GM23338 (cell line): Measurements from ENCODE around the gene RGMB. TPM values are rescaled to one million over a fixed set of nuclear protein-coding genes. Genes with fewer than 3 reads are reported as not detected.

Experiments
- ATAC-seq: fragments of 200-7000 bp; cut with Tn5 transposase; 3 replicates; pipeline ENCODE4 v1.9.1; 2020
- DNase-seq: peaks from one replicate; pipeline ENCODE4 v3.0.0-alpha.2; 2015; ENCODE audit warnings: low spot score
- H2AFZ ChIP-seq: fragments of 200-600 bp; sonication (generic); 2 replicates; pipeline ENCODE4 v1.8.0; 2016; ENCODE audit warnings: antibody characterized with exemption, mild to moderate bottlenecking, moderate library complexity
- H3F3A ChIP-seq: fragments of 200-600 bp; sonication (generic); replicated peaks from 2 replicates; pipeline ENCODE4 v1.8.0; 2017; ENCODE audit warnings: antibody characterized with exemption, mixed run types, low read depth
- H3K27ac ChIP-seq: fragments of 200-600 bp; sonication (generic); 2 replicates; pipeline ENCODE4 v1.6.1; 2016; ENCODE audit warnings: low read depth
- H3K27me3 ChIP-seq: fragments of 200-600 bp; sonication (generic); 2 replicates; pipeline ENCODE4 v1.8.0; 2016; ENCODE audit warnings: mild to moderate bottlenecking, mixed run types, moderate library complexity; ENCODE audit not compliant: insufficient read depth
- H3K36me3 ChIP-seq: fragments of 200-600 bp; sonication (generic); 2 replicates; pipeline ENCODE4 v1.8.0; 2016; ENCODE audit warnings: mild to moderate bottlenecking; ENCODE audit not compliant: insufficient read depth
- H3K4me1 ChIP-seq: fragments of 200-600 bp; sonication (generic); 2 replicates; pipeline ENCODE4 v1.8.0; 2016; ENCODE audit warnings: mild to moderate bottlenecking, moderate library complexity; ENCODE audit not compliant: insufficient read depth
- H3K4me2 ChIP-seq: fragments of 200-600 bp; sonication (generic); 2 replicates; pipeline ENCODE4 v1.7.1; 2017; ENCODE audit warnings: mixed run types
- H3K4me3 ChIP-seq: fragments of 200-600 bp; sonication (generic); 2 replicates; pipeline ENCODE4 v1.6.1; 2016; ENCODE audit warnings: mixed run types
- H3K79me2 ChIP-seq: fragments of 200-600 bp; sonication (generic); replicated peaks from 2 replicates; pipeline ENCODE4 v1.8.0; 2017; ENCODE audit warnings: mild to moderate bottlenecking; ENCODE audit not compliant: insufficient read depth
- H3K9me2 ChIP-seq: fragments of 200-600 bp; sonication (generic); 2 replicates; pipeline ENCODE4 v1.8.0; 2017; ENCODE audit not compliant: insufficient read depth
- H4K20me1 ChIP-seq: fragments of 200-600 bp; sonication (generic); replicated peaks from 2 replicates; pipeline ENCODE4 v1.8.0; 2017; ENCODE audit warnings: mild to moderate bottlenecking; ENCODE audit not compliant: insufficient read depth
- H3K27ac Mint-ChIP-seq: 2 replicates; pipeline ENCODE4 v1.8.0; 2020; ENCODE audit warnings: inconsistent platforms, mild to moderate bottlenecking, moderate library complexity, mixed read lengths
- H3K27me3 Mint-ChIP-seq: 3 replicates; pipeline ENCODE4 v1.8.0; 2022; ENCODE audit warnings: low read depth, mild to moderate bottlenecking, moderate library complexity, mixed read lengths, inconsistent platforms; ENCODE audit not compliant: insufficient read depth, poor library complexity
- H3K36me3 Mint-ChIP-seq: 3 replicates; pipeline ENCODE4 v1.8.0; 2021; ENCODE audit warnings: low read depth, mild to moderate bottlenecking, inconsistent platforms, moderate library complexity, mixed read lengths
- H3K4me1 Mint-ChIP-seq: 3 replicates; pipeline ENCODE4 v1.8.0; 2020; ENCODE audit warnings: mild to moderate bottlenecking, inconsistent platforms, mixed read lengths
- H3K4me3 Mint-ChIP-seq: 3 replicates; pipeline ENCODE4 v1.8.0; 2021; ENCODE audit warnings: moderate library complexity, mild to moderate bottlenecking, inconsistent platforms, mixed read lengths
- H3K9me3 Mint-ChIP-seq: 3 replicates; pipeline ENCODE4 v1.8.0; 2020; ENCODE audit warnings: moderate library complexity, mild to moderate bottlenecking, inconsistent platforms, mixed read lengths
- CREB1 ChIP-seq: fragments of 250-450 bp; sonication (Bioruptor Pico); IDR thresholded peaks from 2 replicates; pipeline ENCODE4 v1.5.0; 2020; ENCODE audit warnings: low read depth, mild to moderate bottlenecking, moderate library complexity
- EZH2 ChIP-seq: fragments of 200-600 bp; sonication (generic); IDR thresholded peaks from one replicate; pipeline ENCODE4 v1.8.0; 2017; ENCODE audit warnings: antibody characterized with exemption, mild to moderate bottlenecking, low read depth; ENCODE audit not compliant: unreplicated experiment
- EZH2phosphoT487 ChIP-seq: fragments of 200-600 bp; sonication (generic); IDR thresholded peaks from one replicate; pipeline ENCODE4 v1.8.1; 2018; ENCODE audit warnings: antibody characterized with exemption; ENCODE audit not compliant: unreplicated experiment
- JUNB ChIP-seq: IDR thresholded peaks from one replicate; pipeline ENCODE4 v1.6.1; 2016; ENCODE audit warnings: antibody characterized with exemption; ENCODE audit not compliant: unreplicated experiment
- STAT1 ChIP-seq: IDR thresholded peaks from one replicate; pipeline ENCODE4 v1.6.1; 2016; ENCODE audit warnings: antibody characterized with exemption; ENCODE audit not compliant: unreplicated experiment
- ZNF114 ChIP-seq: fragments of 250-450 bp; sonication (Bioruptor Pico); IDR thresholded peaks from 2 replicates; pipeline ENCODE4 v1.5.0; 2020; ENCODE audit warnings: mild to moderate bottlenecking, moderate library complexity
- ZNF331 ChIP-seq: fragments of 250-450 bp; sonication (Bioruptor Pico); IDR thresholded peaks from 2 replicates; pipeline ENCODE4 v1.5.0; 2020; ENCODE audit warnings: low read depth, mild to moderate bottlenecking, moderate library complexity
- polyA plus RNA-seq: library from polyadenylated mRNA; unstranded; fragments of >200 nt; fragmentation: Nextera tagmentation; extraction: Ambion mirVana; gene quantifications from 2 replicates; pipeline ENCODE4 v1.2.1, GENCODE V29; 2016
- total RNA-seq: library from RNA; depleted of rRNA; stranded (reverse); fragments of >200 nt; shearing (Covaris generic); gene quantifications from 2 replicates; pipeline ENCODE4 v1.2.3, GENCODE V29; 2014
- TF ChIP-seq, protein P1 (sequence below): IDR thresholded peaks from 2 replicates; pipeline ENCODE4 v1.6.1; 2016; ENCODE audit warnings: antibody characterized with exemption
- TF ChIP-seq, protein P2 (sequence below): IDR thresholded peaks from one replicate; pipeline ENCODE4 v1.6.1; 2018; ENCODE audit warnings: antibody characterized with exemption; ENCODE audit not compliant: unreplicated experiment
- TF ChIP-seq, protein P3 (sequence below), 2 experiments: fragments of 200-600 bp in 1 of 2; sonication (generic) in 1 of 2; conservative IDR thresholded peaks; 2 replicates each; pipeline versions ENCODE4 v1.5.1 to v1.6.1; 2016 to 2017; ENCODE audit warnings: antibody characterized with exemption in 2 of 2, low read depth in 2 of 2, mild to moderate bottlenecking in 2 of 2, moderate library complexity in 1 of 2

RGMB gene
- total and polyA plus RNA-seq, 2 experiments from 2014 or later, result 21.7 to 34.3 TPM

DNA sequence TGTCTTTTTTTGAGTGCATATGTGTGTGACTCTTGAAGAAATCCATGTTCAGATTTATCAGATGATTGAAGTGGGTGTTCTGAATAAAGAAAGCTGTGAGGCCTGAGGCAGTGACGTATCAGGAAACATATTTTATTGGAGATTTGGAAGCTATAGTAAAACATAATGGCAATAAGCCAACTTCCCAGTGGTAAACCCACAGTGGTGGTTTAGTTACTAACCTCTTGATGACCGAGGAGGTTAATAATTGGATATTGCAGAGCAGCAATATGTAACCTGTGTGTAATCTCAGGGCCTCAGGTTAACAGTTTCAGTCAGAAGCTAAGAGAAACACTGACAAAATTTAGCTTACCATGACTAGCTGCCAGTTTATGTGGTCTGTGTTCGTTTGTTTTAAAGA is 6.9 kb downstream of the RGMB start:
- H3K27me3 Mint-ChIP-seq, result peaks cover 4% of the 10 kb centered on the region
- H3K27ac Mint-ChIP-seq, result no peak overlapping the region; the same call in 1 of the 2 replicates
- Histone ChIP-seq H2AFZ (no peak overlapping the region), H3K4me3 (no peak overlapping the region), H3F3A (no peaks in the 10 kb centered on the region), H4K20me1 (peaks cover 71% of the 10 kb centered on the region), H3K36me3 (peaks cover 13% of the 10 kb centered on the region; the same call in 1 of the 2 replicates), H3K4me2 (no peak overlapping the region), H3K27ac (no peak overlapping the region), H3K79me2 (peaks cover 100% of the 10 kb centered on the region), H3K4me1 (peaks cover 39% of the 10 kb centered on the region), H3K27me3 (no peaks in the 10 kb centered on the region), H3K9me2 (no peaks in the 10 kb centered on the region)
- H3K9me3 Mint-ChIP-seq, result no peaks in the 10 kb centered on the region
- DNase-seq, result no peak
- TF ChIP-seq, protein P1, sequence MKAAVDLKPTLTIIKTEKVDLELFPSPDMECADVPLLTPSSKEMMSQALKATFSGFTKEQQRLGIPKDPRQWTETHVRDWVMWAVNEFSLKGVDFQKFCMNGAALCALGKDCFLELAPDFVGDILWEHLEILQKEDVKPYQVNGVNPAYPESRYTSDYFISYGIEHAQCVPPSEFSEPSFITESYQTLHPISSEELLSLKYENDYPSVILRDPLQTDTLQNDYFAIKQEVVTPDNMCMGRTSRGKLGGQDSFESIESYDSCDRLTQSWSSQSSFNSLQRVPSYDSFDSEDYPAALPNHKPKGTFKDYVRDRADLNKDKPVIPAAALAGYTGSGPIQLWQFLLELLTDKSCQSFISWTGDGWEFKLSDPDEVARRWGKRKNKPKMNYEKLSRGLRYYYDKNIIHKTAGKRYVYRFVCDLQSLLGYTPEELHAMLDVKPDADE, result no peak
- ATAC-seq, result no peak
- H3K36me3 Mint-ChIP-seq, result peaks cover 45% of the 10 kb centered on the region
- peaks cover 46% of the 10 kb centered on the region for H3K4me1 Mint-ChIP-seq
- no peak overlapping the region for H3K4me3 Mint-ChIP-seq

DNA sequence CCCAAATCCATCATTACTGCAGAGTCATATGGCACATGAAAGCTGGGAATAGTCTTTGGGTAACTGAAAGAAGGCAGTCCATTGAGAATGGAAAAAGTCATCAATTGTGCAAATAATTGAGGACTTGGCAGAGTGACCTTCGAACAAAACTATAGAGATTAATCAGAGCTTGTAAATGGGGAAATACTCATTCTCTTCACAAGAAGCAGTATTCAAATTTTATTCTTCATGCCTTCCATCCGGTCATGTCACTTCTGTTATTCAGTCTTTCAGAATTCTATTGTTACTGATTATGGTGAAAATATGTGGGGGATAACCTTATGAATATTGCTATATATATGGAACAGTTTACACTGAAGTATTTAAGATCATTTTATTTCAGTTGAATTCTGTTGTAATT is 8.1 kb downstream of the RGMB start:
- peaks cover 39% of the 10 kb centered on the region for H3K36me3 Mint-ChIP-seq
- Histone ChIP-seq H3K4me2 (no peak overlapping the region), H3K4me1 (peaks cover 39% of the 10 kb centered on the region)
- TF ChIP-seq, protein P1, result no peak
- TF ChIP-seq STAT1, result no peak
- TF ChIP-seq EZH2phosphoT487, result no peak
- no peak for TF ChIP-seq CREB1 (CRISPR knock-in tag)
- TF ChIP-seq JUNB, result no peak
- no peak for TF ChIP-seq ZNF331 (CRISPR knock-in tag)
- TF ChIP-seq ZNF114 (CRISPR knock-in tag), result no peak
- TF ChIP-seq, protein P2, sequence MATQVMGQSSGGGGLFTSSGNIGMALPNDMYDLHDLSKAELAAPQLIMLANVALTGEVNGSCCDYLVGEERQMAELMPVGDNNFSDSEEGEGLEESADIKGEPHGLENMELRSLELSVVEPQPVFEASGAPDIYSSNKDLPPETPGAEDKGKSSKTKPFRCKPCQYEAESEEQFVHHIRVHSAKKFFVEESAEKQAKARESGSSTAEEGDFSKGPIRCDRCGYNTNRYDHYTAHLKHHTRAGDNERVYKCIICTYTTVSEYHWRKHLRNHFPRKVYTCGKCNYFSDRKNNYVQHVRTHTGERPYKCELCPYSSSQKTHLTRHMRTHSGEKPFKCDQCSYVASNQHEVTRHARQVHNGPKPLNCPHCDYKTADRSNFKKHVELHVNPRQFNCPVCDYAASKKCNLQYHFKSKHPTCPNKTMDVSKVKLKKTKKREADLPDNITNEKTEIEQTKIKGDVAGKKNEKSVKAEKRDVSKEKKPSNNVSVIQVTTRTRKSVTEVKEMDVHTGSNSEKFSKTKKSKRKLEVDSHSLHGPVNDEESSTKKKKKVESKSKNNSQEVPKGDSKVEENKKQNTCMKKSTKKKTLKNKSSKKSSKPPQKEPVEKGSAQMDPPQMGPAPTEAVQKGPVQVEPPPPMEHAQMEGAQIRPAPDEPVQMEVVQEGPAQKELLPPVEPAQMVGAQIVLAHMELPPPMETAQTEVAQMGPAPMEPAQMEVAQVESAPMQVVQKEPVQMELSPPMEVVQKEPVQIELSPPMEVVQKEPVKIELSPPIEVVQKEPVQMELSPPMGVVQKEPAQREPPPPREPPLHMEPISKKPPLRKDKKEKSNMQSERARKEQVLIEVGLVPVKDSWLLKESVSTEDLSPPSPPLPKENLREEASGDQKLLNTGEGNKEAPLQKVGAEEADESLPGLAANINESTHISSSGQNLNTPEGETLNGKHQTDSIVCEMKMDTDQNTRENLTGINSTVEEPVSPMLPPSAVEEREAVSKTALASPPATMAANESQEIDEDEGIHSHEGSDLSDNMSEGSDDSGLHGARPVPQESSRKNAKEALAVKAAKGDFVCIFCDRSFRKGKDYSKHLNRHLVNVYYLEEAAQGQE, result no peak
- TF ChIP-seq, protein P3, sequence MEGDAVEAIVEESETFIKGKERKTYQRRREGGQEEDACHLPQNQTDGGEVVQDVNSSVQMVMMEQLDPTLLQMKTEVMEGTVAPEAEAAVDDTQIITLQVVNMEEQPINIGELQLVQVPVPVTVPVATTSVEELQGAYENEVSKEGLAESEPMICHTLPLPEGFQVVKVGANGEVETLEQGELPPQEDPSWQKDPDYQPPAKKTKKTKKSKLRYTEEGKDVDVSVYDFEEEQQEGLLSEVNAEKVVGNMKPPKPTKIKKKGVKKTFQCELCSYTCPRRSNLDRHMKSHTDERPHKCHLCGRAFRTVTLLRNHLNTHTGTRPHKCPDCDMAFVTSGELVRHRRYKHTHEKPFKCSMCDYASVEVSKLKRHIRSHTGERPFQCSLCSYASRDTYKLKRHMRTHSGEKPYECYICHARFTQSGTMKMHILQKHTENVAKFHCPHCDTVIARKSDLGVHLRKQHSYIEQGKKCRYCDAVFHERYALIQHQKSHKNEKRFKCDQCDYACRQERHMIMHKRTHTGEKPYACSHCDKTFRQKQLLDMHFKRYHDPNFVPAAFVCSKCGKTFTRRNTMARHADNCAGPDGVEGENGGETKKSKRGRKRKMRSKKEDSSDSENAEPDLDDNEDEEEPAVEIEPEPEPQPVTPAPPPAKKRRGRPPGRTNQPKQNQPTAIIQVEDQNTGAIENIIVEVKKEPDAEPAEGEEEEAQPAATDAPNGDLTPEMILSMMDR (conservative IDR thresholded peaks at IDR 0.05; ENCODE audit: low read depth in 2 of 2), result no peak
- no peak for TF ChIP-seq EZH2

More for the DNA sequence above, 8.1 kb downstream of the RGMB start:
- Mint-ChIP-seq H3K27ac (no peak overlapping the region), H3K27me3 (peaks cover 4% of the 10 kb centered on the region), H3K4me3 (no peak overlapping the region), H3K9me3 (no peaks in the 10 kb centered on the region), H3K4me1 (peaks cover 47% of the 10 kb centered on the region)
- Histone ChIP-seq H3K36me3 (peaks cover 13% of the 10 kb centered on the region; the same call in 1 of the 2 replicates), H4K20me1 (peaks cover 64% of the 10 kb centered on the region), H3F3A (no peaks in the 10 kb centered on the region), H2AFZ (no peak overlapping the region), H3K27me3 (no peaks in the 10 kb centered on the region), H3K79me2 (peaks cover 100% of the 10 kb centered on the region), H3K27ac (no peak overlapping the region), H3K4me3 (no peak overlapping the region), H3K9me2 (no peaks in the 10 kb centered on the region)
- DNase-seq, result no peak
- ATAC-seq, result no peak
